ES-I3 (cell line): ENCODE data around the gene TMEM229B.

Source experiments
- H3K36me3 ChIP-seq: 2 replicates; pipeline ENCODE4 v1.6.1; 2013; ENCODE audit warnings: mild to moderate bottlenecking, low read length, control low read depth, moderate library complexity; ENCODE audit not compliant: insufficient read depth
- H3K4me1 ChIP-seq: 2 replicates; pipeline ENCODE4 v1.6.1; 2013; ENCODE audit warnings: mild to moderate bottlenecking, control low read depth, low read length; ENCODE audit not compliant: insufficient read depth
- H3K9ac ChIP-seq: 2 replicates; pipeline ENCODE4 v1.6.1; 2013; ENCODE audit warnings: low read depth, mild to moderate bottlenecking, low read length, moderate library complexity
- H3K9me3 ChIP-seq: 2 replicates; pipeline ENCODE4 v1.6.1; 2013; ENCODE audit warnings: mild to moderate bottlenecking, low read length, moderate library complexity; ENCODE audit not compliant: control insufficient read depth, insufficient read depth

The TMEM229B gene

DNA sequence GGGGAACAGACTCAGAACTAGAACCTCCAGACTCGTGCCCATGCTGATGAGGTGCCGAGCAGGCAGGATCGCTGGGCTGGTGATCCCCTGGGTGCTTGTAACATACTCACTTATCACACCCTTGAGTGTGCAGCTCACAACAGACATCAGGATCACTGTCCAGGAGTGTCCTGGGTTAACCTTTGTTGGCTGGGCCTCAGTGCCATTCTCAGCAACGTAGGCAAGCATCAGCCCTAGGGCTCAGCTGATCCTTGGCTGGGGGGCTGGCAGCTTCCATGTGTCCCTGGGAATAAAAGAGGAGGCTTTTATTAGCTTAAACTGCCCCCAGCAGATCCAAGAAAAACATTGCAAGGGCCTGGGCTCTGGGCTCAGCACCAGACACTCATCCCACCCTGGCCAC is 1.6 kb downstream of the TMEM229B start:
- H3K4me1 ChIP-seq: peaks cover 12% of the 10 kb centered on the region
- H3K36me3 ChIP-seq: no peaks in the 10 kb centered on the region
- no peaks in the 10 kb centered on the region for H3K9me3 ChIP-seq
- no peak overlapping the region for H3K9ac ChIP-seq

GRCh38 chr14:67485501-67486095 is 2.9 kb downstream of the TMEM229B start:
- Histone ChIP-seq H3K9me3 (no peaks in the 10 kb centered on the region), H3K9ac (no peak overlapping the region), H3K36me3 (no peaks in the 10 kb centered on the region), H3K4me1 (peaks cover under 1% of the 10 kb centered on the region; the same call in 1 of the 2 replicates)

- no peak overlapping the region for H3K9ac ChIP-seq
- H3K9me3 ChIP-seq: no peaks in the 10 kb centered on the region
- H3K36me3 ChIP-seq: no peaks in the 10 kb centered on the region
- no peaks in the 10 kb centered on the region; the same call in 1 of the 2 replicates for H3K4me1 ChIP-seq
Measured at GRCh38 chr14:67483579-67484285, 4.8 kb downstream of the TMEM229B start.

DNA sequence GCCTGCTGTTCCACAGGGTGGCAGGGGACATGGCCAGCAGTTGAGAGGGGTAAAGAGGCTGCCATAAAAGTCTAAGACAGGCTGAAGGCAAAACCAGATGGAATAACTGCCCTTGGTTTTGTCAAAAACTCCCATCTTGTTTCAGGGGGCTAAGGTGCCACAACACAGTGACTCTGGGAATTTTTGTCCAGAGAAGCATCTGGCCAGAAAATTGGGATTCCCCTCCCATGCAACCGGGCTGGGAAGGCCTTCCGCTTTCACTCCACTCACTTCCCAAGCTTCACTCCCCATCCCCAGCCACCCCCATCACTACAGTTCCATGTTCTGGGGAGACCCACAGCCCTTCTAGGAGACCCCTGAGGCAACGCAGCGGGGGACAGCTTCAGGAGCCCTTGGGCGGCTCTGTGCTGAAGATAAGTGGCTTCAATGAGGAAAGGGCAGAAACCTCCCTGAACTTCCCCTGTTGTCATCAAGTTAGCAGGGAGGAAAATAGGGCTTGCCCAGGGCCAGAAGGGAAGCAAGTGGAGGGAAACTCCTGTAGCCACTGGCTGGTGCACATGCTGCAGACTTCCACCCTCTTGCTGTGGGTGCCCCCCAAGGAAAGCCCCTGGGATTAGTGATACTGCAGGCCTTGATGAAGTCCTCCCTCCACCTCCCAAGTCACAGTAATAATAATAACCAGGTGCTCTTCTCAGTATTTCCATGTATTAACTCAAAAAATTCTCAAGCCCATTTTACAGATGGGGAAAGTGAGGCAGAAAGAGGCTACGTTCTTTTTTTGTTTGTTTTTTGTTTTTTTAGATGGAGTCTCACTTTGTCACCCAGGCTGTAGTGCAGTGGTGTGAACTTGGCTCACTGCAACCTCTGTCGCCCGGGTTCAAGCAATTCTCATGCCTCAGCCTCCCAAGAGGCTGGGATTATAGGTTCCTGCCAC is 6.0 kb downstream of the TMEM229B start:
- Histone ChIP-seq H3K36me3 (no peaks in the 10 kb centered on the region), H3K9ac (no peak overlapping the region), H3K9me3 (no peaks in the 10 kb centered on the region)

DNA sequence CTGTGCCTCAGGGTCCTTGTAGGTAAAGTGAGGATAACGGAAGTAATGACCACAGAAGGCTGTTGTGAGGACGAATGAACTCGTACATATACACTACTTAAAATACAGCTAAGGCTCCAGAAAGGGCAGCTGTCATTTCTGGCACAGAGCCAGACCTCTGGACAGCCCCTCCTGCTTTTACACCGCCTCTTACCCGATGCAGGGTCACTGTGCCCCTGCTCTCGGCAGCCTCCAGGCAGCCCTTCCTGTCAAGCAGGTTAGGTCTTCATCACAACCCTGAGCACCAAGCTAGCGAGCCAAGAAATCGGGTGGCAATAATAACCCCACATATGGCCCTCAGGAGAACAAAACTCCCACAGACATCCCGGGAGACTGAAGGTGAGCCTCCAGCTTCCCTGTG is 8.5 kb downstream of the TMEM229B start:
- Histone ChIP-seq H3K9me3 (no peaks in the 10 kb centered on the region), H3K36me3 (no peaks in the 10 kb centered on the region), H3K9ac (no peak overlapping the region), H3K4me1 (no peaks in the 10 kb centered on the region; the same call in 1 of the 2 replicates)

More for the DNA sequence above, 6.0 kb downstream of the TMEM229B start:
- no peaks in the 10 kb centered on the region; the same call in 1 of the 2 replicates for H3K4me1 ChIP-seq

DNA sequence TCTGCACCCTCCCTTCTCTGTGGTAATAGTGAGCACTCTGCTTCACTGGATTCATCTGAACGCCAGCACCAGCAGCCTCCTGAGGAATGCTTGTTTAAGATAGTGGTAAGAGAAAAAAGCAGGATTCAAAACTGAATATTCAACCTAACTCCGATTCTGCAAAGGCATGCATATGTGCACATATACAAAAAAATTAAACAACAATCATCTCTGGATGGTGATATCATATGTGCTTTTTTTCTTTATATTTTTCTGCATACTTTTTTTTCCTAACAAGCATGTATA is 9.8 kb downstream of the TMEM229B start:
- no peaks in the 10 kb centered on the region for H3K36me3 ChIP-seq
- no peak overlapping the region for H3K9ac ChIP-seq
- no peaks in the 10 kb centered on the region; the same call in 1 of the 2 replicates for H3K4me1 ChIP-seq
- no peaks in the 10 kb centered on the region for H3K9me3 ChIP-seq

GRCh38 chr14:67477926-67478799 is 10.4 kb downstream of the TMEM229B start:
- Histone ChIP-seq H3K36me3 (no peaks in the 10 kb centered on the region), H3K4me1 (no peaks in the 10 kb centered on the region), H3K9me3 (no peaks in the 10 kb centered on the region), H3K9ac (no peak overlapping the region)

- Histone ChIP-seq H3K9ac (no peak overlapping the region), H3K36me3 (no peaks in the 10 kb centered on the region), H3K4me1 (no peaks in the 10 kb centered on the region), H3K9me3 (no peaks in the 10 kb centered on the region)
Measured at GRCh38 chr14:67474366-67474765, 14.2 kb downstream of the TMEM229B start.

GRCh38 chr14:67473290-67474082 is 15.0 kb downstream of the TMEM229B start:
- no peaks in the 10 kb centered on the region for H3K4me1 ChIP-seq

GRCh38 chr14:67472726-67473125 is 15.8 kb downstream of the TMEM229B start:
- no peak overlapping the region for H3K9ac ChIP-seq
- no peaks in the 10 kb centered on the region for H3K36me3 ChIP-seq
- H3K4me1 ChIP-seq: no peaks in the 10 kb centered on the region
- no peaks in the 10 kb centered on the region for H3K9me3 ChIP-seq

More at GRCh38 chr14:67473290-67474082, 15.0 kb downstream of the TMEM229B start:
- no peaks in the 10 kb centered on the region for H3K9me3 ChIP-seq
- no peak overlapping the region for H3K9ac ChIP-seq
- H3K36me3 ChIP-seq: no peaks in the 10 kb centered on the region

DNA sequence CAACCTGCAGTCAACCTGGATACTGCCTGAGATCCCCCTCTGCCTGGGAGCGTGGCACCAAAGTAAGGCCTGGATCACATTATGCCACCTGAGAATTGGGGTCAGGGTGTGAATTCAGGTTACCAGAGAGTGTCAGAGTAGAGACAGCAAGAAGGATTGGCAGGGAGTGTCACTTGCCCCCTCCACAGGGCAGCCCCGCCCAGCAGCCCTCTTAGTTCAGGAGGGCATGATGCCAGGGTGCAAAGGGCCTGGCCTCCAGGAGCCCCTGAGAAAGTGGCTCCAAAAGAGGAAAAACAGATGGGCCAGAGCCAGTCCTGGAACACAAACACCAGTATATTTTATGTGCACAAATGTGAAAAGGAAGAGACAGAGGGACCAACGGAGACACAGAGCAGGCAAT is 18.6 kb downstream of the TMEM229B start:
- no peak overlapping the region for H3K9ac ChIP-seq
- H3K4me1 ChIP-seq: peaks cover under 1% of the 10 kb centered on the region; the same call in 1 of the 2 replicates
- no peaks in the 10 kb centered on the region for H3K36me3 ChIP-seq
- H3K9me3 ChIP-seq: no peaks in the 10 kb centered on the region

DNA sequence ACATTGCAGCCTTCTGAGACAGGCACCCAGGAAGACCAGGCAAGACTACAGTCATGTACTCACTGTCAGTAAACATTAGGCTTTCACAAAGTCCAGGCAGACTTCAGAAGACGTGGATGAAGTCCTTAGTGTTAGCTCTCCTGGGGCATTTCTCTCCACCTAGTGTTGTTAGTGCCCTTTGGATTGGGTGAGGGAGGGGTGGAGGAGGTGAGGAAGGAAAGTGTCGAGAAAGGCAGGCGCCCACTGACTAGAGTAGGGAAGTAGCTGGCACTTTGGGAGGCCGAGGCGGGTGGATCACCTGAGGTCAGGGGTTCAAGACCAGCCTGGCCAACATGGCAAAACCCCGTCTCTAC is 20.2 kb downstream of the TMEM229B start:
- Histone ChIP-seq H3K9me3 (no peaks in the 10 kb centered on the region), H3K4me1 (peaks cover 5% of the 10 kb centered on the region; the same call in 1 of the 2 replicates)

DNA sequence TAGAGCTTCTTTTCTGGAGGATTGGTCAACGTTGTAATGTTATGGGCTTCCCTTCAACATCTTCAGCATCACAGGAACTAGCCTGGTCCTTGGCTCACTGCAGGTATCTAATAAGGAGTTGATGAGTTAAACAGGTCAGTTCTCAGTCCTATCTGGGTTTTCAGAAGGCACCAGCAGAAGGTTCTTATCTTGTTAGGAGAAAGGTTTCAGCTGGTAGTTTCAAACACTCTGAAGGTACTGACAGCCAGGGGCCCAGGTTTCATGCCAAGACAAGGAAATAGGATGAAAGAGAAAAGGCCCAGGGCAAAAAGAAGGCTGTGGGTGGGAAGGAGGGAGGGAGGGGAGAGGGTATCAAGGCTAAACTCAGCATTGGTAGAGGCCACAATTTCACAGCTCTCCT is 21.4 kb downstream of the TMEM229B start:
- H3K4me1 ChIP-seq: peaks cover 5% of the 10 kb centered on the region; the same call in 1 of the 2 replicates
- H3K9ac ChIP-seq: no peak overlapping the region
- no peaks in the 10 kb centered on the region for H3K9me3 ChIP-seq
- no peaks in the 10 kb centered on the region for H3K36me3 ChIP-seq

More for the DNA sequence above, 20.2 kb downstream of the TMEM229B start:
- H3K36me3 ChIP-seq: no peaks in the 10 kb centered on the region
- H3K9ac ChIP-seq: no peak overlapping the region
